ENCODE measurements around the gene MTG2. TPM values are rescaled to one million over a fixed set of nuclear protein-coding genes. Genes with fewer than 3 reads are reported as not detected.

MTG2 gene
- total and polyA plus RNA-seq, 2 of the 13 experiments (the other 11 are each of a cell fraction or from before 2014, with no cell fraction given), result 20.4 to 37.8 TPM

DNA sequence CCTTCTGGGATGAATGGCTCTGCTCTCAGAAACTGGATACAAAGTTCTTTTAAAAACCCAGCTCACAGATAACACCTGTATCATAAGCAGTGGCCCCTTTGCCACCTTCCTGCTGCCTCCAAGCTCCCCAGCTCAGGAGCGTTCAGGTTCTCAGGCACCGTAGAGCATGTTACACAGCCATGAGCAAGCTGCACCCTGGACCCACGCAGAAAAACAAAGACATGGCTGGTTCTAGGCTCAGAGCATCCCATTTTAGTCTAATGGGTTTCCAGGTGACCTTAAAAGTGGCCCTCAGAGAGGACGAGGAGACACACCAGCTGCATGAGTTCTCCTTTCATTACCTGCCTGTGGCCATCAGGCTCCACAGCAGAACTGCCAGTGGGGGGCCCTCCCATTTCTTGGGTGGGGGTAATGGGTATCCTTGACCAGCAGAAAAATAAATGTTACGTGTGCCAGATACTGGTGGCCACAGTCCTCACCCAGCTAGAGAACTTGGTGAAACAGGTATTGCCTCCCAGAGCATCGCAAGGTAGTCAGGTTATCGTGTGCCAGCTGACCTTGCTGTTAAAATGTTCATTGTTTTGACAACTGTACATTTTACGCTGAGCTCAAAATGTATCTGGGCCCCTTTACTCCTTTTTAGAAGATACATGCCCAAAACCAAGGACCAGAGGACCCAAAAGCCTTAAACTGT is 47.1 kb upstream of the MTG2 start (continued):
- TF ChIP-seq ZSCAN20 (CRISPR knock-in tag; IDR thresholded peaks at IDR 0.05; ENCODE audit: borderline replicate concordance) (no peak), CREB1 (IDR thresholded peaks at IDR 0.05) (no peak), CREB1 (CRISPR knock-in tag; IDR thresholded peaks at IDR 0.05) (no peak), POLR2A (IDR thresholded peaks at IDR 0.05; ENCODE audit: insufficient read depth in 1 of 2, low read depth in 2 of 2, low read length in 2 of 2) (peak; percentile 27 to 51; a peak in 3 of 4 replicates), SYNCRIP (IDR thresholded peaks at IDR 0.05; ENCODE audit: insufficient read depth, low read depth, low read length) (no peak), ZNF570 (CRISPR knock-in tag; IDR thresholded peaks at IDR 0.05; ENCODE audit: borderline replicate concordance) (no peak), ZFY (CRISPR knock-in tag; IDR thresholded peaks at IDR 0.05) (no peak), ZC3H4 (CRISPR knock-in tag; IDR thresholded peaks at IDR 0.05; ENCODE audit: borderline replicate concordance) (no peak), ZNF652 (CRISPR knock-in tag; IDR thresholded peaks at IDR 0.05; ENCODE audit: borderline replicate concordance, low read depth) (no peak), ATRX (CRISPR knock-in tag; IDR thresholded peaks at IDR 0.05; ENCODE audit: borderline replicate concordance) (no peak), GATA4 (IDR thresholded peaks at IDR 0.05; ENCODE audit: borderline replicate concordance, low read depth) (no peak), NR2F1 (CRISPR knock-in tag; IDR thresholded peaks at IDR 0.05) (no peak), GTF3A (CRISPR knock-in tag; conservative IDR thresholded peaks at IDR 0.05) (no peak), GLI4 (CRISPR knock-in tag; IDR thresholded peaks at IDR 0.05; ENCODE audit: borderline replicate concordance) (no peak), MIXL1 (CRISPR knock-in tag; IDR thresholded peaks at IDR 0.05) (no peak)
- TF ChIP-seq, protein P1, sequence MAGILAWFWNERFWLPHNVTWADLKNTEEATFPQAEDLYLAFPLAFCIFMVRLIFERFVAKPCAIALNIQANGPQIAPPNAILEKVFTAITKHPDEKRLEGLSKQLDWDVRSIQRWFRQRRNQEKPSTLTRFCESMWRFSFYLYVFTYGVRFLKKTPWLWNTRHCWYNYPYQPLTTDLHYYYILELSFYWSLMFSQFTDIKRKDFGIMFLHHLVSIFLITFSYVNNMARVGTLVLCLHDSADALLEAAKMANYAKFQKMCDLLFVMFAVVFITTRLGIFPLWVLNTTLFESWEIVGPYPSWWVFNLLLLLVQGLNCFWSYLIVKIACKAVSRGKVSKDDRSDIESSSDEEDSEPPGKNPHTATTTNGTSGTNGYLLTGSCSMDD (CRISPR knock-in tag; IDR thresholded peaks at IDR 0.05), result peak; percentile 47; the same call in 1 of the 2 replicates
- TF ChIP-seq, protein P2, sequence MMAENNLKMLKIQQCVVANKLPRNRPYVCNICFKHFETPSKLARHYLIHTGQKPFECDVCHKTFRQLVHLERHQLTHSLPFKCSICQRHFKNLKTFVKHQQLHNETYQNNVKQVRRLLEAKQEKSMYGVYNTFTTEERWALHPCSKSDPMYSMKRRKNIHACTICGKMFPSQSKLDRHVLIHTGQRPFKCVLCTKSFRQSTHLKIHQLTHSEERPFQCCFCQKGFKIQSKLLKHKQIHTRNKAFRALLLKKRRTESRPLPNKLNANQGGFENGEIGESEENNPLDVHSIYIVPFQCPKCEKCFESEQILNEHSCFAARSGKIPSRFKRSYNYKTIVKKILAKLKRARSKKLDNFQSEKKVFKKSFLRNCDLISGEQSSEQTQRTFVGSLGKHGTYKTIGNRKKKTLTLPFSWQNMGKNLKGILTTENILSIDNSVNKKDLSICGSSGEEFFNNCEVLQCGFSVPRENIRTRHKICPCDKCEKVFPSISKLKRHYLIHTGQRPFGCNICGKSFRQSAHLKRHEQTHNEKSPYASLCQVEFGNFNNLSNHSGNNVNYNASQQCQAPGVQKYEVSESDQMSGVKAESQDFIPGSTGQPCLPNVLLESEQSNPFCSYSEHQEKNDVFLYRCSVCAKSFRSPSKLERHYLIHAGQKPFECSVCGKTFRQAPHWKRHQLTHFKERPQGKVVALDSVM (CRISPR knock-in tag; IDR thresholded peaks at IDR 0.05), result no peak
- TF ChIP-seq, protein P3, sequence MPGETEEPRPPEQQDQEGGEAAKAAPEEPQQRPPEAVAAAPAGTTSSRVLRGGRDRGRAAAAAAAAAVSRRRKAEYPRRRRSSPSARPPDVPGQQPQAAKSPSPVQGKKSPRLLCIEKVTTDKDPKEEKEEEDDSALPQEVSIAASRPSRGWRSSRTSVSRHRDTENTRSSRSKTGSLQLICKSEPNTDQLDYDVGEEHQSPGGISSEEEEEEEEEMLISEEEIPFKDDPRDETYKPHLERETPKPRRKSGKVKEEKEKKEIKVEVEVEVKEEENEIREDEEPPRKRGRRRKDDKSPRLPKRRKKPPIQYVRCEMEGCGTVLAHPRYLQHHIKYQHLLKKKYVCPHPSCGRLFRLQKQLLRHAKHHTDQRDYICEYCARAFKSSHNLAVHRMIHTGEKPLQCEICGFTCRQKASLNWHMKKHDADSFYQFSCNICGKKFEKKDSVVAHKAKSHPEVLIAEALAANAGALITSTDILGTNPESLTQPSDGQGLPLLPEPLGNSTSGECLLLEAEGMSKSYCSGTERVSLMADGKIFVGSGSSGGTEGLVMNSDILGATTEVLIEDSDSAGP (CRISPR knock-in tag; IDR thresholded peaks at IDR 0.05; ENCODE audit: borderline replicate concordance), result 0 out of 2 replicates have a peak, but pooled peaks have one; percentile 35
- TF ChIP-seq, protein P4, sequence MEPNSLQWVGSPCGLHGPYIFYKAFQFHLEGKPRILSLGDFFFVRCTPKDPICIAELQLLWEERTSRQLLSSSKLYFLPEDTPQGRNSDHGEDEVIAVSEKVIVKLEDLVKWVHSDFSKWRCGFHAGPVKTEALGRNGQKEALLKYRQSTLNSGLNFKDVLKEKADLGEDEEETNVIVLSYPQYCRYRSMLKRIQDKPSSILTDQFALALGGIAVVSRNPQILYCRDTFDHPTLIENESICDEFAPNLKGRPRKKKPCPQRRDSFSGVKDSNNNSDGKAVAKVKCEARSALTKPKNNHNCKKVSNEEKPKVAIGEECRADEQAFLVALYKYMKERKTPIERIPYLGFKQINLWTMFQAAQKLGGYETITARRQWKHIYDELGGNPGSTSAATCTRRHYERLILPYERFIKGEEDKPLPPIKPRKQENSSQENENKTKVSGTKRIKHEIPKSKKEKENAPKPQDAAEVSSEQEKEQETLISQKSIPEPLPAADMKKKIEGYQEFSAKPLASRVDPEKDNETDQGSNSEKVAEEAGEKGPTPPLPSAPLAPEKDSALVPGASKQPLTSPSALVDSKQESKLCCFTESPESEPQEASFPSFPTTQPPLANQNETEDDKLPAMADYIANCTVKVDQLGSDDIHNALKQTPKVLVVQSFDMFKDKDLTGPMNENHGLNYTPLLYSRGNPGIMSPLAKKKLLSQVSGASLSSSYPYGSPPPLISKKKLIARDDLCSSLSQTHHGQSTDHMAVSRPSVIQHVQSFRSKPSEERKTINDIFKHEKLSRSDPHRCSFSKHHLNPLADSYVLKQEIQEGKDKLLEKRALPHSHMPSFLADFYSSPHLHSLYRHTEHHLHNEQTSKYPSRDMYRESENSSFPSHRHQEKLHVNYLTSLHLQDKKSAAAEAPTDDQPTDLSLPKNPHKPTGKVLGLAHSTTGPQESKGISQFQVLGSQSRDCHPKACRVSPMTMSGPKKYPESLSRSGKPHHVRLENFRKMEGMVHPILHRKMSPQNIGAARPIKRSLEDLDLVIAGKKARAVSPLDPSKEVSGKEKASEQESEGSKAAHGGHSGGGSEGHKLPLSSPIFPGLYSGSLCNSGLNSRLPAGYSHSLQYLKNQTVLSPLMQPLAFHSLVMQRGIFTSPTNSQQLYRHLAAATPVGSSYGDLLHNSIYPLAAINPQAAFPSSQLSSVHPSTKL (CRISPR knock-in tag; IDR thresholded peaks at IDR 0.05), result no peak
- TF ChIP-seq, protein P5, sequence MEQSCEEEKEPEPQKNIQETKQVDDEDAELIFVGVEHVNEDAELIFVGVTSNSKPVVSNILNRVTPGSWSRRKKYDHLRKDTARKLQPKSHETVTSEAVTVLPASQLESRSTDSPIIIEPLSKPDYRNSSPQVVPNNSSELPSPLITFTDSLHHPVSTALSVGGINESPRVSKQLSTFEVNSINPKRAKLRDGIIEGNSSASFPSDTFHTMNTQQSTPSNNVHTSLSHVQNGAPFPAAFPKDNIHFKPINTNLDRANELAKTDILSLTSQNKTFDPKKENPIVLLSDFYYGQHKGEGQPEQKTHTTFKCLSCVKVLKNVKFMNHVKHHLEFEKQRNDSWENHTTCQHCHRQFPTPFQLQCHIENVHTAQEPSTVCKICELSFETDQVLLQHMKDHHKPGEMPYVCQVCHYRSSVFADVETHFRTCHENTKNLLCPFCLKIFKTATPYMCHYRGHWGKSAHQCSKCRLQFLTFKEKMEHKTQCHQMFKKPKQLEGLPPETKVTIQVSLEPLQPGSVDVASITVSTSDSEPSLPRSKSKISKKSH (CRISPR knock-in tag; IDR thresholded peaks at IDR 0.05; ENCODE audit: borderline replicate concordance), result 0 out of 2 replicates have a peak, but pooled peaks have one; percentile 62

All from HepG2 (cell line).